GM19240 (cell line): ENCODE measurements around the gene C20orf96.
A peak's percentile ranks its signal among the peaks of the same experiment; 100 is the strongest.

Source experiments
- DNase-seq: peaks from one replicate; pipeline ENCODE4 v3.0.0; 2011; ENCODE audit warnings: low spot score; ENCODE audit not compliant: insufficient read length

The C20orf96 gene

DNA sequence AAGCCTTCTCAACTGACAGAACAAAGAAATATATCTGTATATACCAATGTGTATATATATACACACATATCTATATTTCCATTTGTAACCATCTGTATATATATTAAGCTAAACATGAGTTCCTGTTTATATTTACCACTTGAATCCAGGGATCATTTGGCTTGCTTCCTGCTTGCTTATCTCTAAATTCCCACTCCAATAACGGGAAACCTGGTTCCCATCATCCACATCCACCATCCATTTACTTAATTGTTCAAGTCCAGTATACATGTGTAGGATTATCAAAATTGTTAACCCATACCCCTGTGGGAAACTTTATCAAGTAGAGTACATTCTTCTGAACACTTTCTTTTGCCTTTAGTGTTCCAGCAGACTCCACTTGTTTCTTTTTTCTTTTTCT, 22.3 kb upstream of the C20orf96 start:
- DNase-seq: no peak

DNA sequence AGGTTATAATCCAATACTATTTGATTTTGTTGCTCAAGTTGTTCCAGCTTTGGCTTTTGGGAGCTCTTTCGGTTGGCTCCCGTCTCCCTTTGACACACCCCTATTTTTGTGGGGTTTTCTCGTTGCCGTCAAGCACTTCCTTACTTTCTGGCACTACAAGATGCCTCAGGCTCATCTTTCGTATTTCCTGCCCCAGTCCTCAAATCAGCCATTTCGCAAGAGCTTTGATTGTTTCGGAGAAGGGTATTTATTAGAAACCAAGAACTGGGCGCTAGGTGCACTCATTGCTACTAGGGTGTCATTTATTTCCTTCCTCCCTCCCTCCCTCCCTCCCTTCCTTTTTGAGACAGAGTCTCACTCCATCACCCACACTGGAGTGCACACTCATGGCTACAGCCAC, 21.5 kb upstream of the C20orf96 start:
- DNase-seq: no peak

GRCh38 chr20:311609-312008, 21.1 kb upstream of the C20orf96 start:
- DNase-seq: no peak

GRCh38 chr20:310645-311044, 20.1 kb upstream of the C20orf96 start:
- no peak for DNase-seq

GRCh38 chr20:309841-310644, 19.5 kb upstream of the C20orf96 start:
- peak; percentile 87 for DNase-seq

DNA sequence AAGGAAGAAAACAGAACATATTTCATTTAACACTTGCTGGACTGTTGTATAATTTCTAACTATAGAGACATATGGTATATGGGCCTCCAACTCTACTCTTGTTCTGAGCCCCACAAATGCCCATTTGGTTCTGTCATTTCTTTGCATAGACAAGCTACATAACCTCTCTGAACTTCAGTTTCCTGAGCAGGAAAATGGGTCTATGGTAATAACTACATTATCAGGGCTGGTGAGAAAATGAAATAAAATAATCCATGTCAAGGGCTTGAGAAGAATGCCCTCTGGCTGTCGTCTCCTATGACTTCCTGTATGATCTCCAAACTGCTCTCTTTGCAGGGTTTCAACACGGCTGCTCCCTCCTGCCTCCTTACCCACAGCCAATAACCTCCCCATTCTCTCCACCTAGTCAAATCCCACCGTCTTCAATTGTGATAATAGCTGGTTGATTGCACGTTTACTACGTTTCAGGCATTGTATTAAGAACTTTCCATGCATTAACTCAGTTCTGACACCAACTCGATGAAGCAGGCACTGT, 18.8 kb upstream of the C20orf96 start:
- DNase-seq: no peak

DNA sequence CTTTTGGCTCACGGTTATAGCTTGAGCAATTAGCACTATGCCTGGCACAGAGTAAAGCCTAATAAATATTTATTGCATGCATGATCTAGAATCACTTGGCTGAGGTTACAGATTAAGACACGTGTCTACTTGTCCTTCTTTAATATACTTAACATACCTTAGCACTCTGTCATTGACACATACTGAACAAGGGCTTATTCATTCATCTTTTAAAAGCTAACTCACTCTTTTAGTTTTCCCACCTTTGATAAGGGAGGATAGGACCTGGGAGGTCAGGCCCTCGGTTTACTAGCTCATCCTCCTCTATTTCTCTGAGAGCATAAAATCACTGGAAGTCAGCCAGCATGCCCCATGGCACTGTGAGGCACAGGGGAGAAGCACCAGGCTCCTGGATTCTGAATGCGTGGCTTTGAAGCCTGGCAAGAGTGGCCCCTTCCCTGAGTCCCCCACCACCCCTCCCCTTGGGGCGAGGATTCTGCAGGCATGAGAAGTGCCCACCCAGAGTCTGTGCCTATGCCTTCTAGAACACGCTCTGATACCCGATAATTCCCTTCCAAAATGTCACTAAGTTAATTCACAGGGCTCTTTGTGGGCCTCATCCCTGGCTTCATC, 18.0 kb upstream of the C20orf96 start:
- no peak for DNase-seq

GRCh38 chr20:305745-306144, 15.2 kb upstream of the C20orf96 start:
- no peak for DNase-seq

GRCh38 chr20:301886-302848, 11.6 kb upstream of the C20orf96 start:
- DNase-seq: no peak

DNA sequence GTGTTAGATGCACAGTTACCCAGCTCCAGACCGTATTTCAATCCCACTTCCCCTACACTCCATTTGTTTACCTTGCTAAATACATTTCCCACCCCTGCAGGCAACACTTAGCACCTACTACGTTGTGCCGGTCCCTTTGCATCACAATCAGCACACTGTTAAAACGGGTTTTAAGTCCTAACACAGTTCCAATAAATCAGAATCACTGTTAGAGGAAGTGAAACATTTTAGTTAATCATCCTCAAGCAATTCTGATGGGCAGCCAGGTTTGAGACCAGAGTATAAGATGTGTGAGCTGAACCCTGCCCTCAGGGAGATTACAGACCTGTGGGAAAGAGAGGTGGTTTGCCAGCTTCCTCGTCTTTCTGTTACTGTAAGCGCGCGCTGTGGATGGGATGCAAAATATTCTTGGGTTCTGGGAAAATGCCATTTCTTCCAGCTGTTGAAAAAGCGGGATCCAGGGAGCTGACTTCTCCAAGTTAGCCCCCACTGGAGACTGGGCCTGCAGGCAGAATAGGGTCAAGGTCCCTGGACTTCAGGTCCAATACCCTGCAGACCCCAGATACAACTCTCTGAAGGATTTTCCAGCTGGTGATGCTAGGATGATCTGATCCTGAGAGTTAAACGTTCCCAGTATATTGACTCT, 9.9 kb upstream of the C20orf96 start:
- DNase-seq: no peak

GRCh38 chr20:298776-299391, 8.3 kb upstream of the C20orf96 start:
- DNase-seq: no peak

DNA sequence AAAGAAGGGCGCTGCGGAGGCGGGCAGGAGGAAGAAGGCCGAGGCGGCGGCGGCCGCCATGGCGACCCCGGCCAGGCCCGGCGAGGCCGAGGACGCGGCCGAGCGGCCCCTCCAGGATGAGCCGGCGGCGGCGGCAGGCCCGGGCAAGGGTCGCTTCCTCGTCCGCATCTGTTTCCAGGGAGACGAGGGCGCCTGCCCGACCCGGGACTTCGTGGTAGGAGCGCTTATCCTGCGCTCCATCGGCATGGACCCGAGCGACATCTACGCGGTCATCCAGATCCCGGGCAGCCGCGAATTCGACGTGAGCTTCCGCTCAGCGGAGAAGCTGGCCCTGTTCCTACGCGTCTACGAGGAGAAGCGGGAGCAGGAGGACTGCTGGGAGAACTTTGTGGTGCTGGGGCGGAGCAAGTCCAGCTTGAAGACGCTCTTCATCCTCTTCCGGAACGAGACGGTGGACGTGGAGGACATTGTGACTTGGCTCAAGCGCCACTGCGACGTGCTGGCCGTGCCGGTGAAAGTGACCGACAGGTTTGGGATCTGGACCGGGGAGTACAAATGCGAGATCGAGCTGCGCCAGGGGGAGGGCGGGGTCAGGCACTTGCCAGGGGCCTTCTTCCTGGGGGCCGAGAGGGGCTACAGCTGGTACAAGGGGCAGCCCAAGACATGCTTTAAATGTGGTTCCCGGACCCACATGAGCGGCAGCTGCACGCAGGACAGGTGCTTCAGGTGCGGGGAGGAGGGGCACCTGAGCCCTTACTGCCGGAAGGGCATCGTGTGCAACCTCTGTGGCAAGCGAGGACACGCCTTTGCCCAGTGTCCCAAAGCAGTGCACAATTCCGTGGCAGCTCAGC, 7.6 kb upstream of the C20orf96 start:
- DNase-seq: no peak

DNA sequence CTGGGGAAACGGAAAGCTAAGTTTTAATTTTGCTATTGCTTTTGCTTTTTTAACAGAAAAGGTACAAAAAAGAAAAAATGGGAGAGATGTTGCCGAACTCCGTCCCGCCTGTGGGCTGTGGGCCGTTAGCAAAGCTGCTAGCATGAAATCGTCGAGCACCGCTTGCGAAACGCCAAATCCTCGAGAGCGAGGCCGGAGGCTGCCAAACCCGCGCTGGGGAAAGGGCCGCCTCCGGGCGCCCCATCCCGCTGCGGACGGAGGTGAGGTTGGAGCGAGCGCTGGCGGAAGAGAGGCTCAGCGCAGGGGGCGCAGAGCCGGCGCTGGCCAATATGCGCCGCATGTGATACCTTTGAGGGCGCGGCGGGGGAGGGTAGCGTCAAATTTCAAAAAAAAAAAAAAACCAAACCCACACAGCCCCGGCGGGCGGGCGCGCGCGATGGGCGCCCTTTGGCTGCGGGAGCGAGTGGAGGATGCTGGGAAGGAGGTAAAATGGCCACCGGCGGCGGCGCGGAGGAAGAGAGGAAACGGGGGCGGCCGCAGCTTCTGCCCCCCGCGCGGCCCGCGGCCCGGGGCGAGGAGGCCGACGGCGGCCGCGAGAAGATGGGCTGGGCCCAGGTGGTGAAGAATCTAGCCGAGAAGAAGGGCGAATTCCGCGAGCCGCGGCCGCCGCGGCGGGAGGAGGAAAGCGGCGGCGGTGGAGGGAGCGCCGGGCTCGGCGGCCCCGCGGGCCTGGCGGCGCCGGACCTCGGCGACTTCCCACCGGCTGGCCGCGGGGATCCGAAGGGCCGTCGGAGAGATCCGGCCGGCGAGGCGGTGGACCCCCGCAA, 6.8 kb upstream of the C20orf96 start, which contains the start of gene ZCCHC3:
Gene ZCCHC3, plus strand, starts transcription at position 473 of the 827 bp plus-strand sequence. Its CDS starts 17 bp downstream, at position 490.
- DNase-seq: peak; percentile 70

GRCh38 chr20:295804-296203, 5.3 kb upstream of the C20orf96 start:
- DNase-seq: no peak

DNA sequence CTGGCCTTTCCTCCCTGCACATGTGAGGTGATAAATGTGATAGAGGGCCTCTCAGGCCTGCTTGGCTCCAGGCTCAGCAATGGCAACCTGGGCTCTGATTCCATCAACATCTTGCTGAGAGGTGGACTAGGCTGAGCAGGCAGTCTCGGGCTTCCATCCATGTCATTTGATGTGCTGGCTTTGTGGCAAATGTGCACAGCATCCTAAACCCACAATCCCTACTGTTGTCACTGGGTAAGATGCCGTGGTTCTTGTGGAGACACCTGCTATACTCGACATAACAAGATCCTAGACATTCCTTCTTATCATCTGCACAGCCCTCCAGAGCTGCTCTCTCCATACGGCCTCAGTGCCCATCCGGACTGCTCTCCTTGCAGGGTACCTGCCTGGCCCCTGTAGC, 4.1 kb upstream of the C20orf96 start:
- no peak for DNase-seq

DNA sequence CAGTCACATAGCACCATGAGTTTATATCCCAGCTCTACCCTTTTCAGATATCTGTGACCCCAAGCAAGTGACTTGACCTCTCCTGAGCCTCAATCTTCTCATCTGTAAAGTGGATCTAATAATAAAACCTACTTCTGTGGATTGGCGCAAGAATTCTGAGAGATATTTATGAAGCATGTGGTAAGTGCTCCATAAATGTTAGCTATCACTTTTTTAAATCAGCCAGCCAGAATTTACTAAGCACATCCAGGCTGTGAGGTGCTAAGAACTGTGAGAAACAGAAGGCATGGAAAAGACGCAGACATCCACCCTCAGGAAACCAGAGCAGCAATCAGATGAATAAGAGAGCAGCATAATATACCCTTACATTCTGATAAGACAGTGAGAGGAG, 862 bp downstream of the C20orf96 start:
- no peak for DNase-seq

GRCh38 chr20:288956-289692, 1.4 kb downstream of the C20orf96 start:
- DNase-seq: no peak

GRCh38 chr20:286508-286907, 4.0 kb downstream of the C20orf96 start:
- DNase-seq: no peak
